CD4-positive, CD25-positive, alpha-beta regulatory T cell (primary cell): Measurements from ENCODE around the gene NAV2. TPM values are rescaled to one million over a fixed set of nuclear protein-coding genes. Genes with fewer than 3 reads are reported as not detected.

Experiments used
- ATAC-seq, 2 donors: fragments of 150-1000 bp; cut with Tn5 transposase; one replicate each; pipeline ENCODE4 v1.10.0; 2021; ENCODE audit warnings: low read depth in 2 of 2, moderate number of reproducible peaks in 2 of 2, moderate library complexity in 1 of 2
- DNase-seq, 3 donors: peaks; one replicate each; pipeline versions ENCODE4 v3.0.0 to v3.0.0-alpha.2; 2012 to 2022; ENCODE audit warnings: mixed read lengths in 1 of 3
- H3K27ac ChIP-seq: one replicate; pipeline ENCODE4 v1.7.0; 2013; ENCODE audit warnings: mild to moderate bottlenecking, low read length; ENCODE audit not compliant: insufficient read depth, poor library complexity, severe bottlenecking
- H3K27me3 ChIP-seq: one replicate; pipeline ENCODE4 v1.7.0; 2013; ENCODE audit warnings: low read length; ENCODE audit not compliant: control insufficient read depth, insufficient read depth
- H3K36me3 ChIP-seq: one replicate; pipeline ENCODE4 v1.7.0; 2013; ENCODE audit warnings: mild to moderate bottlenecking, low read length, moderate library complexity; ENCODE audit not compliant: control insufficient read depth, insufficient read depth
- H3K4me1 ChIP-seq: 2 replicates; pipeline ENCODE4 v1.7.0; 2013; ENCODE audit warnings: mild to moderate bottlenecking, low read length; ENCODE audit not compliant: insufficient read depth, control insufficient read depth, poor library complexity, severe bottlenecking
- H3K4me3 ChIP-seq: one replicate; pipeline ENCODE4 v1.7.0; 2013; ENCODE audit warnings: low read depth, mild to moderate bottlenecking, low read length, moderate library complexity
- H3K9me3 ChIP-seq, 2 experiments: 1 replicate in 1 of 2; 2 replicates in 1 of 2; pipeline ENCODE4 v1.7.0; 2013; ENCODE audit warnings: low read length in 2 of 2, mild to moderate bottlenecking in 1 of 2, moderate library complexity in 1 of 2; ENCODE audit not compliant: control insufficient read depth in 2 of 2
- H3K27ac Mint-ChIP-seq, 3 donors: one replicate each; pipeline ENCODE4 v1.8.0; 2020 to 2022; ENCODE audit warnings: mild to moderate bottlenecking in 3 of 3, mixed read lengths in 3 of 3, moderate library complexity in 2 of 3
- H3K27me3 Mint-ChIP-seq: one replicate; pipeline ENCODE4 v1.8.0; 2022; ENCODE audit warnings: mild to moderate bottlenecking, mixed read lengths
- H3K36me3 Mint-ChIP-seq: one replicate; pipeline ENCODE4 v1.8.0; 2020; ENCODE audit warnings: mixed read lengths
- H3K4me1 Mint-ChIP-seq, 4 donors: one replicate each; pipeline ENCODE4 v1.8.0; 2020 to 2022; ENCODE audit warnings: mixed read lengths in 4 of 4, mild to moderate bottlenecking in 1 of 4
- H3K4me3 Mint-ChIP-seq, 4 donors: one replicate each; pipeline ENCODE4 v1.8.0; 2020 to 2022; ENCODE audit warnings: mild to moderate bottlenecking in 4 of 4, mixed read lengths in 4 of 4, moderate library complexity in 3 of 4
- H3K9me3 Mint-ChIP-seq, 7 donors: one replicate each; pipeline ENCODE4 v1.8.0; 2020 to 2022; ENCODE audit warnings: mixed read lengths in 7 of 7, mild to moderate bottlenecking in 3 of 7, moderate library complexity in 2 of 7
- polyA plus RNA-seq, 4 donors: library from polyadenylated mRNA; unstranded; fragments of 300-500 nt; fragmentation: Illumina TruSeq; gene quantifications; one replicate each; pipeline ENCODE4 v1.2.3, GENCODE V29; 2021
- total RNA-seq: library from RNA; stranded (reverse); gene quantifications from one replicate; pipeline ENCODE4 v1.2.3, GENCODE V29; 2022

Gene NAV2
- total and polyA plus RNA-seq, 5 donors from 2014 or later: 0.14 to 0.59 (median 0.36) TPM; not detected in 2

DNA sequence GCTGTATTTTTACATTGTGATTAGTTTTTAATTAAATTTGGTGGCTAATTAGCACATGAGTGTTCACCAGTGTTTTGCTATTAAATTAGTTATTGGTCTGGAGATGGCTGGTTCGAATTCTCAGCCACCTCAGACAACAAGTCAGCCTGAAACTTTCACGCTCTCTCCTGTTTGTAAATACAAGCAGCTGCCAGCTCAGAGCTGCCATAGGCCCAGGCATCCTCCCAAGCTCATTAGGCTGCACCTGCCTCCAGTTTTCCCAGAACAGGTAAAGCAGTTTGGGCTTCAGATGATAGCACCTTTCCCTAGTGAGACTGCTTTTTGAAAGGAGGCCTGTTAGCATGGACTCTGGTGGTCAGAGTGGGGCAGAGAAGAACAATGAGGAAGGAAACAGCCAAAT lies 156.8 kb downstream of the NAV2 start:
- Mint-ChIP-seq H3K4me3 (no peak overlapping the region), H3K4me1 (no peaks in the 10 kb centered on the region), H3K27me3 (no peaks in the 10 kb centered on the region), H3K9me3 (no peaks in the 10 kb centered on the region), H3K36me3 (no peaks in the 10 kb centered on the region), H3K27ac (no peak overlapping the region)
- DNase-seq (no peak), ATAC-seq (no peak)
- H3K9me3 ChIP-seq: no peaks in the 10 kb centered on the region
- no peak overlapping the region for H3K4me3 ChIP-seq
- no peaks in the 10 kb centered on the region for H3K4me1 ChIP-seq
- H3K27me3 ChIP-seq: no peaks in the 10 kb centered on the region
- H3K36me3 ChIP-seq: no peaks in the 10 kb centered on the region
- H3K27ac ChIP-seq: no peak overlapping the region

DNA sequence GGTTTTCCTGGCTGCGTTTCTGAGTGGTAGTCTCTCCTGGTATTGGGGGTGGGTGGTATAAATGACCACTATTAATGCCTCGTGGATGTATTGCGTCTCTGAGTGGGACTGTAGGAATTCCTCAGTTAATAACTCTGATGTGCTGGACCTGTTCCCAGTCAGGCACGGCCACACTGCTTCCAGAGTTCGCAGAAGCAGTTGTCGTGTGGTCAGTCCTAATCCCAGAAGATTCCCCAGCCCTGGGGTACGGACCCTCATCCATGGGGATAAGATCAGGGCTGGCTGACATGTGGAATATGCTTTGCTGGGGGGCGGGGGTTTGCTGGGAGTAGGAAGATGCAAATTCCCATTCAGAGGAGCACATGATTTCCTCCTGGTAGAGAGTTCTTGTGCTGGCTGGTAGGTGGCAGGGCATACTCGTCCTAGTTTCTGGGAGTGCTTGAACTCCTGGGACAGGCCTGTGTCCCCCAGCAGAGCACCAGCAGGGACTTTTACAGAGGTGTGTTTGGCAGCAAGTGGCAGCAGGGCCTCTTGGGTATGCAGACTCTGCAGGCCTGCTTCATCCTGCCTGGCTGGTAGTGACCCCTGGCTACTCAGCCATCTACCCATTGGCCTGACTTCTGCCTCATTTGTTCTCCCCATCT lies 157.4 kb downstream of the NAV2 start:
- H3K9me3 ChIP-seq: no peaks in the 10 kb centered on the region
- no peak overlapping the region for H3K4me3 ChIP-seq
- no peaks in the 10 kb centered on the region for H3K36me3 Mint-ChIP-seq
- no peaks in the 10 kb centered on the region for H3K36me3 ChIP-seq
- DNase-seq (no peak), ATAC-seq (no peak)
- H3K4me1 Mint-ChIP-seq: no peaks in the 10 kb centered on the region
- no peak overlapping the region for H3K27ac ChIP-seq
- no peaks in the 10 kb centered on the region for H3K27me3 ChIP-seq
- H3K27me3 Mint-ChIP-seq: no peaks in the 10 kb centered on the region
- H3K4me1 ChIP-seq: no peaks in the 10 kb centered on the region
- no peaks in the 10 kb centered on the region for H3K9me3 Mint-ChIP-seq
- H3K27ac Mint-ChIP-seq: no peak overlapping the region
- no peak overlapping the region for H3K4me3 Mint-ChIP-seq

DNA sequence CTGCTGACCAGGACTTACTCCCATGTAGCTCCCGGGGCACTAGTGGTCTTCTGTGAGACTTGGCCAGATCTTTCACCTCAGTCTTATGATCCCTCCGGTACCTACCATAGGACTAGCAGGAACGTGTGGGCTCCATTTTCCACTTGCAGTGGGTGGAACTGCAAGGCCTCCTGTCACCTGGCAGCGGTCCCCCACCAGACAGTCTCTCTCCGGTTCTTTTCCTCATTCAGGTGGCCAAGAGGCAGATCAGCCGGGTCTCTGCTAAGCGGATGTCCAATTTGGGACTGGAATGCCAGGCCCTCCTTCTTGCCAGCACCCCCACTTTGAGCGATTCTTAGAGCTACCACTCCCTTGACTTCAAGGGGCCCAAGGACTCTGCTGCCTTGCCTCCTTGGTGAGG lies 158.9 kb downstream of the NAV2 start:
- H3K4me1 Mint-ChIP-seq: no peaks in the 10 kb centered on the region
- ATAC-seq (no peak), DNase-seq (no peak)
- Histone ChIP-seq H3K27ac (no peak overlapping the region), H3K27me3 (no peaks in the 10 kb centered on the region), H3K36me3 (no peaks in the 10 kb centered on the region), H3K4me3 (no peak overlapping the region), H3K4me1 (no peaks in the 10 kb centered on the region), H3K9me3 (no peaks in the 10 kb centered on the region)
- H3K27ac Mint-ChIP-seq: no peak overlapping the region
- no peaks in the 10 kb centered on the region for H3K9me3 Mint-ChIP-seq
- H3K27me3 Mint-ChIP-seq: no peaks in the 10 kb centered on the region
- no peaks in the 10 kb centered on the region for H3K36me3 Mint-ChIP-seq
- no peak overlapping the region for H3K4me3 Mint-ChIP-seq

DNA sequence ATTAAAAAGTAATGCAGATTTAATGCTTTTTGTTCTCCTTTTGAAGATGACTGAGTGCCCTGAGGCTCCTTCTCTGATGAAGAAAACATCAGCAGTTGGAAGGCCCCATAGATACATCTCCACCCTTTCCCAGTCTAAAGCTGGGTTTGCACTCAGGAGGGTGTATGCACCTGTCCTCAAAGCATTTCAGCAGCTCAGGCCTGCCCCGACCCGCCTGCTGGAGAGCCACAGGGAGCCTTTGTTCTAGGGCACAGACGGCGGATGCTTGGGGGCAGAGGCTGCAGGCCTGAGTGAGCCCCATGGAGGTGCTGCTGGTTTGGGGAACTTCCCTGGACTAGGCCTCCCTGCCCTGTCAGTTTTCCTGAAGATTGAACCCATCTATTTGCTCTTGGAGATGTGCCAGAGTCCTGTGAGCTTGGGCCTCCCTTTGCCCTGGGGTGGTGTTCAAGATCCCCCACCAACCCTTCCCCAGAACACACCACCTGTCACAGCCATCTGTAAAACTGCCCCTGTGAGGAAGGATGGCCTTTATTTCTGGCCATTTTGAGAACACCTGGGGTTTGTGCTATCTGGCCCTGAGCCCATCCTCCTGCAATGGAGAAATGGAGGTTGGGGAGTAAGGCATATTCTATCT lies 160.0 kb downstream of the NAV2 start:
- H3K36me3 ChIP-seq: no peaks in the 10 kb centered on the region
- Mint-ChIP-seq H3K36me3 (no peaks in the 10 kb centered on the region), H3K4me1 (no peaks in the 10 kb centered on the region), H3K27ac (no peak overlapping the region), H3K27me3 (peaks cover under 1% of the 10 kb centered on the region), H3K9me3 (no peaks in the 10 kb centered on the region), H3K4me3 (no peak overlapping the region)
- no peaks in the 10 kb centered on the region for H3K4me1 ChIP-seq
- H3K27ac ChIP-seq: no peak overlapping the region
- H3K27me3 ChIP-seq: no peaks in the 10 kb centered on the region
- no peak for DNase-seq
- H3K4me3 ChIP-seq: no peak overlapping the region
- H3K9me3 ChIP-seq: no peaks in the 10 kb centered on the region
- ATAC-seq: no peak

DNA sequence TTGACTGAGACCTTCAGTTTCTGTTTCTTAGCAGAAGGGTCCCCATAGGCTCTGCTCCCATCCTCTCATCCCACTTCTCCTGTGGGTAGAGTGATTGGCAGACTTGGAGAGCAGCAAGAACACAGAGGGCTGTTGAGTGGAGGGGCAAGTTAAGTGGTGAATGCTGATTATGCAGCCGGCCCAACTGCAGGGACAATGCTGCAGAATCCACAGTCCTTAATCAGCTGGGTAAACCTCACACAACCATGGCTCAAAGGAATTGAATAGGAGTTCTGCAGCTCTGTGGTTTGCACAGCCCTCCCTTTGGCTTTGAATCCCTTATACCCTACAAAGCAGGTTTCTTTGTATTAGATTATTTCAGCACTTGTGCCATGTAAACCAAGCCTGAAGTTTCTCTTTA lies 161.1 kb downstream of the NAV2 start:
- no peaks in the 10 kb centered on the region for H3K9me3 Mint-ChIP-seq
- peaks cover 4% of the 10 kb centered on the region for H3K27me3 Mint-ChIP-seq
- H3K27ac ChIP-seq: no peak overlapping the region
- no peaks in the 10 kb centered on the region for H3K36me3 Mint-ChIP-seq
- H3K4me3 ChIP-seq: no peak overlapping the region
- no peaks in the 10 kb centered on the region for H3K36me3 ChIP-seq
- no peak overlapping the region for H3K4me3 Mint-ChIP-seq
- no peaks in the 10 kb centered on the region for H3K9me3 ChIP-seq
- H3K27ac Mint-ChIP-seq: no peak overlapping the region
- ATAC-seq: no peak
- no peak for DNase-seq
- no peaks in the 10 kb centered on the region for H3K4me1 ChIP-seq
- no peaks in the 10 kb centered on the region for H3K4me1 Mint-ChIP-seq
- H3K27me3 ChIP-seq: no peaks in the 10 kb centered on the region

DNA sequence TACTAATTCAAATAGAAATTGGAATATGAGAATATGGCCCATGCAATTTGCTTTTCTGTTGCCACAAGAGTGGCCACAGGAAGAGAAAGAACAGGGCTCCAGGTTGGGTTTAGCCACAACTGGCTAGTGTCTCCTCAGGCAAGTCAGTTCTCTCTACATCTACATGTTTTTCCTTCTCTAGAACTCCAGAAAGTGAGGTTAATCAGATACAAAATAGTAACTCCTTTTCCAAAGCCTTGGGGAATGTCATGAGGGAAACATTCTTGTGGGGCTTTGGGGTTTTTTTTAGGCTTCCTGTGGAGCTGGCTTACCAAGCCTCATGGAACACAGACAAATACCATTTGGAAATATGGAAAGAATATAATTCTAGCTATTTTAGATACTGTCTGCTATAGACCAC lies 161.6 kb downstream of the NAV2 start:
- no peak for ATAC-seq

DNA sequence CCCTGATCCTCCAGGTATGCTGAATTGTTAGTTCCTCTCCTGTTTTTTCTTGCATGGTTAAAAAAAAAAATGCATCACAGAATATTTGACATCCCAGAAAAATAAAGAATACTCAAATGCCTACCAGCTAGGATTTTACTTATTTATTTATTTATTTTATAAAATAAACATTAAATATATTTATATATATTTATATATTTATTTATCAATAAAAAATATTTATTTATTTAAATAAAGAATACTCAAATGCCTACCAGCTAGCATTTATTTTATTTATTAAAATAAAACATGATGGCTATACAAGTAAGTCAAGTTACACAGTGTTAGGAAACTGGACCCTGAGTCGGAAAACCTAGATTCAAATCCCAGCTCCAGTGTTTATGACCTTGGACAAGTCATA lies 164.1 kb downstream of the NAV2 start:
- Mint-ChIP-seq H3K4me3 (no peak overlapping the region), H3K9me3 (no peaks in the 10 kb centered on the region), H3K27ac (no peak overlapping the region), H3K36me3 (no peaks in the 10 kb centered on the region), H3K27me3 (peaks cover 4% of the 10 kb centered on the region), H3K4me1 (no peaks in the 10 kb centered on the region)
- H3K27ac ChIP-seq: no peak overlapping the region
- ATAC-seq (no peak), DNase-seq (no peak)
- H3K4me3 ChIP-seq: no peak overlapping the region
- H3K36me3 ChIP-seq: no peaks in the 10 kb centered on the region
- H3K27me3 ChIP-seq: no peaks in the 10 kb centered on the region
- H3K9me3 ChIP-seq: no peaks in the 10 kb centered on the region
- no peaks in the 10 kb centered on the region for H3K4me1 ChIP-seq

More for the DNA sequence above, 161.6 kb downstream of the NAV2 start:
- Mint-ChIP-seq H3K27me3 (peaks cover 4% of the 10 kb centered on the region), H3K9me3 (no peaks in the 10 kb centered on the region), H3K27ac (no peak overlapping the region), H3K4me1 (no peaks in the 10 kb centered on the region), H3K4me3 (no peak overlapping the region), H3K36me3 (no peaks in the 10 kb centered on the region)
- H3K36me3 ChIP-seq: no peaks in the 10 kb centered on the region
- no peaks in the 10 kb centered on the region for H3K9me3 ChIP-seq
- H3K27me3 ChIP-seq: no peaks in the 10 kb centered on the region
- H3K27ac ChIP-seq: no peak overlapping the region
- no peak for DNase-seq
- H3K4me3 ChIP-seq: no peak overlapping the region
- no peaks in the 10 kb centered on the region for H3K4me1 ChIP-seq

DNA sequence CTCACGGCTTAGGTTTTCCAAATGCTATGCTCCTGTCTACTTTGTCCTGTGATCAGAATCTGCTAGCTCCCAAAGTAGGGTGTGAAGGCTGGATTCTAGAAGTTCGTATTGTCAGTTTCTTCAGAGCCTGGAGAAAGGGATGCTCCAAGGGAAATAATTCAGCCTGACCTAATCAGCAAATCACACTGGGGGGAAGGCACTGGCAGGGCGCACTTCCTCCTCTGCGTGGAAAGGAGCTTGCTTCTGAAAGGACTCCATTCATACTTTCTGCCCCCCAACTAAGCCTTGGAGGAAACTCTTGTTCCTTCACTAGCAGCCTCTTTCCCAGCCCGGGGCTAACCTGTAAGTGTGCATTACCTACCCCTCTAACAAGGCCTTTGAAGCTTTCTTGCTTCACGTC lies 165.9 kb downstream of the NAV2 start:
- Histone ChIP-seq H3K4me3 (no peak overlapping the region), H3K4me1 (no peaks in the 10 kb centered on the region), H3K36me3 (no peaks in the 10 kb centered on the region), H3K27me3 (no peaks in the 10 kb centered on the region), H3K9me3 (no peaks in the 10 kb centered on the region), H3K27ac (no peak overlapping the region)
- Mint-ChIP-seq H3K27ac (no peak overlapping the region), H3K9me3 (peaks cover 0 to 3% (median 0%) of the 10 kb centered on the region in 7 donors), H3K36me3 (no peaks in the 10 kb centered on the region), H3K27me3 (peaks cover 4% of the 10 kb centered on the region), H3K4me1 (no peaks in the 10 kb centered on the region), H3K4me3 (no peak overlapping the region)
- DNase-seq: no peak
- ATAC-seq: no peak
